H1 (cell line): Measurements from ENCODE around the gene EXOC6. TPM values are rescaled to one million over a fixed set of nuclear protein-coding genes. Genes with fewer than 3 reads are reported as not detected.

ENCODE experiments used
- CTCF ChIA-PET: fragments of 300-600 bp; sonication (Branson Sonifier 250); formaldehyde crosslinking; loops from one replicate; lab custom pipeline; 2021; ENCODE audit not compliant: partially characterized antibody; lab: Charles Lee
- POLR2A ChIA-PET: fragments of 300-600 bp; sonication (Branson Sonifier 250); formaldehyde crosslinking; loops from one replicate; lab custom pipeline; 2021; ENCODE audit warnings: inconsistent platforms; ENCODE audit not compliant: partially characterized antibody; lab: Charles Lee
- DNase-seq, 2 experiments: peaks; one replicate each; pipeline versions ENCODE4 v3.0.0 to v3.0.0-alpha.2; 2010 to 2022; ENCODE audit warnings: low spot score in 2 of 2, low read depth in 1 of 2, mixed read lengths in 1 of 2
- FAIRE-seq: peaks from 2 replicates; lab custom pipeline; 2011; peaks lifted over from hg19 to GRCh38; lab: Jason Lieb, UNC
- H2AFZ ChIP-seq: 2 replicates; pipeline ENCODE4 v1.8.1; 2012; ENCODE audit warnings: low read length, inconsistent platforms
- H2AK5ac ChIP-seq: 2 replicates; pipeline ENCODE4 v1.6.1; 2013; ENCODE audit warnings: low read depth, low read length
- H2BK120ac ChIP-seq: replicated peaks from 2 replicates; pipeline ENCODE3; 2013; ENCODE audit warnings: low read depth, low read length, inconsistent platforms
- H2BK12ac ChIP-seq: 2 replicates; pipeline ENCODE4 v1.6.1; 2013; ENCODE audit warnings: low read depth, low read length
- H2BK15ac ChIP-seq: 2 replicates; pipeline ENCODE4 v1.6.1; 2013; ENCODE audit warnings: low read length
- H2BK20ac ChIP-seq: 2 replicates; pipeline ENCODE4 v1.6.1; 2013; ENCODE audit warnings: low read length
- H2BK5ac ChIP-seq: 2 replicates; pipeline ENCODE4 v1.6.1; 2013; ENCODE audit warnings: low read depth, low read length
- H3K14ac ChIP-seq: 2 replicates; pipeline ENCODE4 v1.6.1; 2013; ENCODE audit warnings: inconsistent platforms; ENCODE audit not compliant: insufficient read length
- H3K18ac ChIP-seq: 2 replicates; pipeline ENCODE4 v1.6.1; 2013; ENCODE audit warnings: low read length; ENCODE audit errors: extremely low read depth
- H3K23ac ChIP-seq: 2 replicates; pipeline ENCODE4 v1.6.1; 2013; ENCODE audit warnings: inconsistent platforms; ENCODE audit not compliant: insufficient read length
- H3K23me2 ChIP-seq: 2 replicates; pipeline ENCODE4 v1.6.1; 2013; ENCODE audit warnings: low read depth, low read length
- H3K27ac ChIP-seq: 2 replicates; pipeline ENCODE4 v1.6.1; 2011; ENCODE audit warnings: low read depth, low read length, inconsistent platforms
- H3K27me3 ChIP-seq, 4 experiments: replicated peaks in 1 of 4; 1 replicate in 1 of 4; 2 replicates in 3 of 4; pipeline versions ENCODE4 v1.6.1 to v1.8.1; 2011 to 2013; ENCODE audit warnings: low read length in 3 of 4, mild to moderate bottlenecking in 3 of 4, inconsistent platforms in 2 of 4, mixed read lengths in 2 of 4, moderate library complexity in 1 of 4; ENCODE audit not compliant: control insufficient read depth in 3 of 4, insufficient read depth in 3 of 4; ENCODE audit errors: extremely low read depth in 1 of 4
- H3K36me3 ChIP-seq, 4 experiments: 2 replicates each; pipeline versions ENCODE4 v1.6.1 to v1.8.1; 2011 to 2013; ENCODE audit warnings: mild to moderate bottlenecking in 4 of 4, low read length in 3 of 4, moderate library complexity in 2 of 4, control low read depth in 1 of 4, inconsistent platforms in 1 of 4; ENCODE audit not compliant: insufficient read depth in 4 of 4, control insufficient read depth in 2 of 4
- H3K4ac ChIP-seq: replicated peaks from 2 replicates; pipeline ENCODE3; 2013; ENCODE audit warnings: low read length, low read depth, mixed read lengths, inconsistent platforms; ENCODE audit not compliant: insufficient read length
- H3K4me1 ChIP-seq, 4 experiments: replicated peaks in 1 of 4; 1 replicate in 1 of 4; 2 replicates in 3 of 4; pipeline versions ENCODE4 v1.6.1 to v1.8.1; 2011 to 2013; ENCODE audit warnings: low read length in 3 of 4, inconsistent platforms in 2 of 4, mixed read lengths in 1 of 4; ENCODE audit not compliant: insufficient read depth in 4 of 4, control insufficient read depth in 3 of 4
- H3K4me2 ChIP-seq, 2 experiments: 2 replicates each; pipeline versions ENCODE4 v1.6.1 to v1.8.1; 2011 to 2013; ENCODE audit warnings: low read depth in 2 of 2, low read length in 2 of 2, control low read depth in 1 of 2, inconsistent platforms in 1 of 2, mild to moderate bottlenecking in 1 of 2; ENCODE audit not compliant: insufficient read depth in 1 of 2
- H3K4me3 ChIP-seq, 4 experiments: fragments of 200-600, 300-600 bp in 1 of 4; sonication (generic), shearing (Covaris generic), sonication (Bioruptor Twin) in 1 of 4; 2 replicates each; pipeline versions ENCODE4 v1.5.1 to v1.8.1; 2011 to 2016; ENCODE audit warnings: low read length in 4 of 4, low read depth in 3 of 4, control low read depth in 2 of 4, inconsistent platforms in 2 of 4, mild to moderate bottlenecking in 2 of 4, mixed read lengths in 1 of 4, moderate library complexity in 1 of 4; ENCODE audit not compliant: insufficient read depth in 2 of 4; ENCODE audit errors: extremely low read depth in 1 of 4
- H3K56ac ChIP-seq: replicated peaks from 2 replicates; pipeline ENCODE3; 2013; ENCODE audit warnings: low read depth, mild to moderate bottlenecking, mixed read lengths, low read length, inconsistent platforms; ENCODE audit not compliant: insufficient read length
- H3K79me1 ChIP-seq: 2 replicates; pipeline ENCODE4 v1.6.1; 2013; ENCODE audit warnings: low read depth, low read length, control low read depth
- H3K79me2 ChIP-seq, 2 experiments: 2 replicates each; pipeline versions ENCODE4 v1.6.1 to v1.8.1; 2012 to 2013; ENCODE audit warnings: low read length in 2 of 2, mild to moderate bottlenecking in 2 of 2, inconsistent platforms in 1 of 2; ENCODE audit not compliant: insufficient read depth in 2 of 2, control insufficient read depth in 1 of 2
- H3K9ac ChIP-seq, 4 experiments: replicated peaks in 1 of 4; 1 replicate in 1 of 4; 2 replicates in 3 of 4; pipeline versions ENCODE4 v1.6.1 to v1.8.1; 2011 to 2013; ENCODE audit warnings: low read depth in 3 of 4, low read length in 3 of 4, control low read depth in 2 of 4, mild to moderate bottlenecking in 2 of 4, moderate library complexity in 2 of 4, inconsistent platforms in 1 of 4; ENCODE audit errors: extremely low read depth in 1 of 4
- H3K9me3 ChIP-seq, 2 experiments: 2 replicates each; pipeline versions ENCODE4 v1.6.1 to v1.8.1; 2012 to 2013; ENCODE audit warnings: mild to moderate bottlenecking in 2 of 2, moderate library complexity in 2 of 2, control low read depth in 1 of 2, inconsistent platforms in 1 of 2, low read depth in 1 of 2, low read length in 1 of 2, mixed read lengths in 1 of 2; ENCODE audit not compliant: insufficient read depth in 2 of 2
- H4K20me1 ChIP-seq, 2 experiments: replicated peaks in 1 of 2; 2 replicates each; pipeline versions ENCODE3 to v1.8.1; 2011 to 2013; ENCODE audit warnings: inconsistent platforms in 2 of 2, low read length in 2 of 2, mild to moderate bottlenecking in 1 of 2; ENCODE audit not compliant: insufficient read depth in 2 of 2, control insufficient read depth in 1 of 2
- H4K5ac ChIP-seq: 2 replicates; pipeline ENCODE4 v1.6.1; 2013; ENCODE audit warnings: low read length, low read depth, mixed read lengths, inconsistent platforms; ENCODE audit not compliant: insufficient read length
- H4K8ac ChIP-seq: 2 replicates; pipeline ENCODE4 v1.8.0; 2013; ENCODE audit warnings: mild to moderate bottlenecking, moderate library complexity, low read length, inconsistent platforms; ENCODE audit not compliant: insufficient read depth; ENCODE audit errors: extremely low read depth
- H4K91ac ChIP-seq: replicated peaks from 2 replicates; pipeline ENCODE3; 2013; ENCODE audit warnings: low read length, mixed read lengths, inconsistent platforms; ENCODE audit not compliant: insufficient read length
- ASH2L ChIP-seq: fragments of 200-600, 300-600 bp; sonication (generic); IDR thresholded peaks from one replicate; pipeline ENCODE4 v1.7.1; 2017; ENCODE audit warnings: low read length
- BRCA1 ChIP-seq: IDR thresholded peaks from 2 replicates; pipeline ENCODE4 v1.6.1; 2012; ENCODE audit warnings: low read depth, low read length, improper control_type of control experiment
- EGR1 ChIP-seq: IDR thresholded peaks from 2 replicates; pipeline ENCODE4 v1.6.1; 2011; ENCODE audit warnings: low read depth, low read length, borderline replicate concordance
- EZH2 ChIP-seq: fragments of 200-600 bp; sonication (generic); IDR thresholded peaks from 2 replicates; pipeline ENCODE4 v1.7.1; 2012; ENCODE audit warnings: low read depth, mild to moderate bottlenecking, moderate library complexity, low read length, inconsistent platforms; ENCODE audit not compliant: severe bottlenecking
- GTF2F1 ChIP-seq: IDR thresholded peaks from 2 replicates; pipeline ENCODE4 v1.6.1; 2012; ENCODE audit warnings: low read depth, low read length, improper control_type of control experiment, borderline replicate concordance
- JUND ChIP-seq: IDR thresholded peaks from 2 replicates; pipeline ENCODE4 v1.6.1; 2011; ENCODE audit warnings: mild to moderate bottlenecking, improper control_type of control experiment, low read length
- KDM5A ChIP-seq: fragments of 200-600 bp; IDR thresholded peaks from 2 replicates; pipeline ENCODE4 v1.7.1; 2012; ENCODE audit warnings: mild to moderate bottlenecking, low read length, inconsistent platforms, mixed read lengths
- RFX5 ChIP-seq: IDR thresholded peaks from 2 replicates; pipeline ENCODE4 v1.6.1; 2011; ENCODE audit warnings: low read depth, low read length, improper control_type of control experiment, borderline replicate concordance
- SAP30 ChIP-seq: fragments of 300-600 bp; sonication (generic); IDR thresholded peaks from 2 replicates; pipeline ENCODE4 v1.7.1; 2012; ENCODE audit warnings: low read length, moderate library complexity, mild to moderate bottlenecking, inconsistent platforms; ENCODE audit not compliant: insufficient read depth, insufficient replicate concordance
- SP2 ChIP-seq: IDR thresholded peaks from 2 replicates; pipeline ENCODE4 v1.6.1; 2012; ENCODE audit warnings: mild to moderate bottlenecking, low read length, inconsistent platforms
- SRF ChIP-seq: IDR thresholded peaks from 2 replicates; pipeline ENCODE4 v1.6.1; 2011; ENCODE audit warnings: mild to moderate bottlenecking, low read depth, low read length, moderate library complexity
- WGBS, 2 experiments: shearing (Covaris generic) in 1 of 2; methylation state at CpG; one replicate each; pipeline versions ENCODE4 v1.1.6 to v1.1.7; 2013 to 2015; ENCODE audit warnings: low lambda C conversion rate in 2 of 2, mixed read lengths in 2 of 2, inconsistent platforms in 1 of 2, low coverage in 1 of 2, missing lambda C conversion rate in 1 of 2; ENCODE audit not compliant: insufficient replicate concordance in 2 of 2, insufficient coverage in 1 of 2, insufficient read length in 1 of 2; ENCODE audit errors: extremely low coverage in 1 of 2, missing lambda C conversion rate in 1 of 2; 5-methylcytosine and 5-hydroxymethylcytosine counted together
- polyA plus RNA-seq, 7 experiments: library from polyadenylated mRNA; depleted of rRNA in 3 of 7; stranded (reverse) in 5 of 7; unstranded in 2 of 7; fragments of >200 nt in 5 of 7; fragments of 200-250 nt in 2 of 7; gene quantifications; 1 replicate in 5 of 7; 2 replicates in 1 of 7; 4 replicates in 1 of 7; pipeline versions ENCODE4 v1.2.1 to v1.2.3, GENCODE V29; 2011 to 2013; ENCODE audit warnings: missing spikeins in 2 of 7, mixed read lengths in 2 of 7
- total RNA-seq: library from RNA; stranded (reverse); fragmentation: NEBNext Ultra II Directional; extraction: Animal tissue kit (Norgen Biotek cat#: 25700); gene quantifications from 2 replicates; pipeline ENCODE4 v1.2.1, GENCODE V29; 2021
- TF ChIP-seq, protein P1 (sequence below), 3 experiments: IDR thresholded peaks; 1 replicate in 2 of 3; 2 replicates in 1 of 3; pipeline versions ENCODE4 v1.5.1 to v1.6.1; 2011; ENCODE audit warnings: low read length in 3 of 3, mild to moderate bottlenecking in 3 of 3, inconsistent platforms in 2 of 3, low read depth in 1 of 3, moderate library complexity in 1 of 3; ENCODE audit not compliant: insufficient read depth in 1 of 3; ENCODE audit errors: control extremely low read depth in 1 of 3

Gene EXOC6
- total and polyA plus RNA-seq, 2 of the 8 experiments (the other 6 are each of a cell fraction or from before 2014, with no cell fraction given): 1.7 to 4.5 TPM

DNA sequence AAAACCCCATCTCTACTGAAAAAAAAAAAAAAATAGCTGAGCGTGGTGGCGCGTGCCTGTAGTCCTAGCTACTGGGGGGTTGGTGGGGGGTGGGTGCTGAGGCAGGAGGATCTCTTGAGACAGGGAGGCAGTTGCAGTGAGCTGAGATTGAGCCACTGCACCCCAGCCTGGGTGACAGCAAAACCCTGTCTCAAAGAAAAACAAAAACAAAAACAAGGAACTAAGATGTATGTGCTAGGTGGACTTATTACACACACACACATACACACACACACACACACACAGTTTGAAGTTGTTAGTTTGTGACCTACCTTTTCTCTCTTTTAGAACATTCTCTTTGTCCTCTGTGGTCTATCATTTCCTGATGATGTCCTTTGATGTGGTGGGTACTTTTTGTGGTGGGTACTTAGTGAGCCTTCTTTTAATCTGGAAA is 53.5 kb downstream of the EXOC6 start:
- Histone ChIP-seq H2BK12ac (no peak overlapping the region), H3K18ac (no peak overlapping the region), H3K79me2 (no peaks in the 10 kb centered on the region), H3K4me3 (no peak overlapping the region), H4K5ac (no peak overlapping the region), H2BK15ac (no peak overlapping the region), H3K4me2 (no peak overlapping the region), H4K91ac (no peak overlapping the region), H2BK5ac (no peak overlapping the region), H2AK5ac (no peak overlapping the region), H4K20me1 (no peaks in the 10 kb centered on the region), H3K36me3 (no peaks in the 10 kb centered on the region), H3K14ac (no peak overlapping the region), H3K79me1 (no peaks in the 10 kb centered on the region), H3K9me3 (no peaks in the 10 kb centered on the region), H2BK120ac (no peak overlapping the region), H3K23me2 (no peaks in the 10 kb centered on the region), H2BK20ac (no peak overlapping the region), H3K4me1 (no peaks in the 10 kb centered on the region), H3K4ac (no peak overlapping the region), H3K23ac (no peak overlapping the region), H3K27ac (no peak overlapping the region), H3K56ac (no peak overlapping the region), H2AFZ (no peak overlapping the region), H3K27me3 (no peaks in the 10 kb centered on the region), H4K8ac (no peak overlapping the region), H3K9ac (no peak overlapping the region)
- WGBS, 2 experiments: 80% methylated on average over 1 of the region's 3 CpGs; no CpG with 5 or more reads in 1 of the 2 experiments
- FAIRE-seq: no peak
- POLR2A ChIA-PET: no interaction called here
- DNase-seq: no peak
- CTCF ChIA-PET: interaction anchor here (0.7 to 1.7 kb wide), 3 partner anchors 10 to 138 kb away, joined by 3 to 5 read pairs (median 3); no protein-coding TSS in a partner anchor
- TF ChIP-seq KDM5A: no peak
- TF ChIP-seq, protein P1, sequence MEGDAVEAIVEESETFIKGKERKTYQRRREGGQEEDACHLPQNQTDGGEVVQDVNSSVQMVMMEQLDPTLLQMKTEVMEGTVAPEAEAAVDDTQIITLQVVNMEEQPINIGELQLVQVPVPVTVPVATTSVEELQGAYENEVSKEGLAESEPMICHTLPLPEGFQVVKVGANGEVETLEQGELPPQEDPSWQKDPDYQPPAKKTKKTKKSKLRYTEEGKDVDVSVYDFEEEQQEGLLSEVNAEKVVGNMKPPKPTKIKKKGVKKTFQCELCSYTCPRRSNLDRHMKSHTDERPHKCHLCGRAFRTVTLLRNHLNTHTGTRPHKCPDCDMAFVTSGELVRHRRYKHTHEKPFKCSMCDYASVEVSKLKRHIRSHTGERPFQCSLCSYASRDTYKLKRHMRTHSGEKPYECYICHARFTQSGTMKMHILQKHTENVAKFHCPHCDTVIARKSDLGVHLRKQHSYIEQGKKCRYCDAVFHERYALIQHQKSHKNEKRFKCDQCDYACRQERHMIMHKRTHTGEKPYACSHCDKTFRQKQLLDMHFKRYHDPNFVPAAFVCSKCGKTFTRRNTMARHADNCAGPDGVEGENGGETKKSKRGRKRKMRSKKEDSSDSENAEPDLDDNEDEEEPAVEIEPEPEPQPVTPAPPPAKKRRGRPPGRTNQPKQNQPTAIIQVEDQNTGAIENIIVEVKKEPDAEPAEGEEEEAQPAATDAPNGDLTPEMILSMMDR (IDR thresholded peaks at IDR 0.05; ENCODE audit: control extremely low read depth in 1 of 3, insufficient read depth in 1 of 3, low read depth in 1 of 3, low read length in 3 of 3): no peak
- no peak for TF ChIP-seq JUND
- TF ChIP-seq ASH2L: no peak
- no peak for TF ChIP-seq EZH2
- no peak for TF ChIP-seq EGR1
- TF ChIP-seq BRCA1: no peak
- TF ChIP-seq SAP30: no peak
- TF ChIP-seq SP2: no peak
- no peak for TF ChIP-seq GTF2F1
- TF ChIP-seq RFX5: no peak
- TF ChIP-seq SRF: no peak
